DND-41 (cell line): ENCODE data around the gene TRAM2.

Source experiments
- EZH2 ChIP-seq: IDR thresholded peaks from 3 replicates; pipeline ENCODE4 v1.6.1; 2012; ENCODE audit warnings: borderline replicate concordance, low read depth, mild to moderate bottlenecking, moderate library complexity, low read length, inconsistent platforms; ENCODE audit not compliant: severe bottlenecking
- TF ChIP-seq, protein P1 (sequence below): IDR thresholded peaks from 2 replicates; pipeline ENCODE4 v1.5.1; 2012; ENCODE audit warnings: borderline replicate concordance, low read length, moderate library complexity, mild to moderate bottlenecking; ENCODE audit not compliant: poor library complexity, severe bottlenecking; ENCODE audit errors: extremely low read depth

GRCh38 chr6:52513896-52514295, 63.0 kb downstream of the TRAM2 start:
- TF ChIP-seq, protein P1, sequence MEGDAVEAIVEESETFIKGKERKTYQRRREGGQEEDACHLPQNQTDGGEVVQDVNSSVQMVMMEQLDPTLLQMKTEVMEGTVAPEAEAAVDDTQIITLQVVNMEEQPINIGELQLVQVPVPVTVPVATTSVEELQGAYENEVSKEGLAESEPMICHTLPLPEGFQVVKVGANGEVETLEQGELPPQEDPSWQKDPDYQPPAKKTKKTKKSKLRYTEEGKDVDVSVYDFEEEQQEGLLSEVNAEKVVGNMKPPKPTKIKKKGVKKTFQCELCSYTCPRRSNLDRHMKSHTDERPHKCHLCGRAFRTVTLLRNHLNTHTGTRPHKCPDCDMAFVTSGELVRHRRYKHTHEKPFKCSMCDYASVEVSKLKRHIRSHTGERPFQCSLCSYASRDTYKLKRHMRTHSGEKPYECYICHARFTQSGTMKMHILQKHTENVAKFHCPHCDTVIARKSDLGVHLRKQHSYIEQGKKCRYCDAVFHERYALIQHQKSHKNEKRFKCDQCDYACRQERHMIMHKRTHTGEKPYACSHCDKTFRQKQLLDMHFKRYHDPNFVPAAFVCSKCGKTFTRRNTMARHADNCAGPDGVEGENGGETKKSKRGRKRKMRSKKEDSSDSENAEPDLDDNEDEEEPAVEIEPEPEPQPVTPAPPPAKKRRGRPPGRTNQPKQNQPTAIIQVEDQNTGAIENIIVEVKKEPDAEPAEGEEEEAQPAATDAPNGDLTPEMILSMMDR: no peak
- no peak for TF ChIP-seq EZH2
